Endodermal cell (in vitro differentiated cells): ENCODE results near the gene TSPO2. TPM values are rescaled to one million over a fixed set of nuclear protein-coding genes. Genes with fewer than 3 reads are reported as not detected.
A peak's percentile ranks its signal among the peaks of the same experiment; 100 is the strongest.

Experiments used
- DNase-seq: peaks from one replicate; pipeline ENCODE4 v3.0.0-alpha.2; 2017
- H3K27ac ChIP-seq: 2 replicates; pipeline ENCODE4 v1.5.1; 2013; ENCODE audit warnings: mild to moderate bottlenecking, low read depth, low read length, moderate library complexity
- H3K27me3 ChIP-seq: 2 replicates; pipeline ENCODE4 v1.6.1; 2013; ENCODE audit warnings: mild to moderate bottlenecking, low read length, moderate library complexity; ENCODE audit not compliant: insufficient read depth, control insufficient read depth, poor library complexity, severe bottlenecking
- H3K36me3 ChIP-seq: 2 replicates; pipeline ENCODE4 v1.7.0; 2013; ENCODE audit warnings: mild to moderate bottlenecking, low read length, moderate library complexity; ENCODE audit not compliant: control insufficient read depth, insufficient read depth
- H3K4me1 ChIP-seq: one replicate; pipeline ENCODE4 v1.7.0; 2013; ENCODE audit warnings: low read length; ENCODE audit not compliant: control insufficient read depth, insufficient read depth
- H3K4me3 ChIP-seq: 2 replicates; pipeline ENCODE4 v1.5.1; 2013; ENCODE audit warnings: mild to moderate bottlenecking, low read length, moderate library complexity
- H3K9ac ChIP-seq: 2 replicates; pipeline ENCODE4 v1.6.1; 2013; ENCODE audit warnings: mild to moderate bottlenecking, low read length, moderate library complexity; ENCODE audit not compliant: poor library complexity, severe bottlenecking; ENCODE audit errors: extremely low read depth
- H3K9me3 ChIP-seq: 2 replicates; pipeline ENCODE4 v1.6.1; 2013; ENCODE audit warnings: mild to moderate bottlenecking, low read length, moderate library complexity; ENCODE audit not compliant: control insufficient read depth
- H3K27ac Mint-ChIP-seq: 2 replicates; pipeline ENCODE4 v1.8.0; 2020; ENCODE audit warnings: mixed read lengths
- H3K27me3 Mint-ChIP-seq: 2 replicates; pipeline ENCODE4 v1.8.0; 2021; ENCODE audit warnings: mild to moderate bottlenecking, mixed read lengths; ENCODE audit not compliant: insufficient read depth
- H3K36me3 Mint-ChIP-seq: 2 replicates; pipeline ENCODE4 v1.8.0; 2020; ENCODE audit warnings: low read depth, mixed read lengths
- H3K4me1 Mint-ChIP-seq: 2 replicates; pipeline ENCODE4 v1.8.0; 2020; ENCODE audit warnings: mixed read lengths
- H3K4me3 Mint-ChIP-seq: 2 replicates; pipeline ENCODE4 v1.8.0; 2020; ENCODE audit warnings: mild to moderate bottlenecking, moderate library complexity, mixed read lengths
- H3K9me3 Mint-ChIP-seq: 2 replicates; pipeline ENCODE4 v1.8.0; 2020; ENCODE audit warnings: mild to moderate bottlenecking, mixed read lengths
- CTCF ChIP-seq: fragments of 200-600 bp; sonication (generic); conservative IDR thresholded peaks from 2 replicates; pipeline ENCODE4 v1.5.0; 2021; ENCODE audit warnings: antibody characterized with exemption, mild to moderate bottlenecking
- WGBS, 2 experiments: methylation state at CpG; one replicate each; pipeline versions ENCODE4 v1.1.5 to v1.1.7; 2013; ENCODE audit warnings: missing lambda C conversion rate in 2 of 2, mixed read lengths in 1 of 2; ENCODE audit not compliant: insufficient coverage in 1 of 2, insufficient read length in 1 of 2; 5-methylcytosine and 5-hydroxymethylcytosine counted together
- total RNA-seq, 2 donors: library from RNA; stranded (reverse); fragmentation: NEBNext Ultra II Directional in 1 of 2; extraction: Animal tissue kit (Norgen Biotek cat#: 25700) in 1 of 2; gene quantifications; 2 replicates in 1 of 2; 3 replicates in 1 of 2; pipeline ENCODE4 v1.2.1, GENCODE V29; 2021

The TSPO2 gene
- total RNA-seq, 2 donors from 2014 or later: not detected

GRCh38 chr6:40997234-40997957 is 44.9 kb upstream of the TSPO2 start:
- Mint-ChIP-seq H3K4me3 (peak overlapping the region; percentile 46), H3K4me1 (peaks cover 71% of the 10 kb centered on the region), H3K36me3 (no peaks in the 10 kb centered on the region), H3K27me3 (no peaks in the 10 kb centered on the region), H3K27ac (peak overlapping the region; percentile 100), H3K9me3 (no peaks in the 10 kb centered on the region)
- Histone ChIP-seq H3K27me3 (no peaks in the 10 kb centered on the region), H3K36me3 (no peaks in the 10 kb centered on the region), H3K9ac (peak overlapping the region; percentile 69), H3K4me3 (no peak overlapping the region), H3K9me3 (no peaks in the 10 kb centered on the region), H3K4me1 (peaks cover 19% of the 10 kb centered on the region), H3K27ac (peak overlapping the region; percentile 90)
- peak; percentile 94 for DNase-seq
- WGBS, 2 experiments: 0% methylated on average over 2 to 4 of the region's 4 CpGs
- TF ChIP-seq CTCF: no peak

- no peak overlapping the region for H3K27ac ChIP-seq
- no peaks in the 10 kb centered on the region for H3K27me3 ChIP-seq
- H3K9me3 ChIP-seq: no peaks in the 10 kb centered on the region
- Mint-ChIP-seq H3K4me3 (no peak overlapping the region), H3K27me3 (no peaks in the 10 kb centered on the region), H3K27ac (peak overlapping the region; percentile 85), H3K9me3 (no peaks in the 10 kb centered on the region), H3K4me1 (peaks cover 68% of the 10 kb centered on the region), H3K36me3 (no peaks in the 10 kb centered on the region)
- peaks cover 19% of the 10 kb centered on the region for H3K4me1 ChIP-seq
- no peak for DNase-seq
- H3K36me3 ChIP-seq: no peaks in the 10 kb centered on the region
- H3K9ac ChIP-seq: no peak overlapping the region
- no peak for TF ChIP-seq CTCF
- no peak overlapping the region for H3K4me3 ChIP-seq
- 88 to 94% methylated on average over 4 of the region's 4 CpGs for WGBS, 2 experiments
These were observed 43.6 kb upstream of the TSPO2 start for GRCh38 chr6:40998661-40999060.

- H3K4me1 ChIP-seq: peaks cover 19% of the 10 kb centered on the region
- no peaks in the 10 kb centered on the region for H3K9me3 Mint-ChIP-seq
- no peaks in the 10 kb centered on the region for H3K36me3 ChIP-seq
- no peaks in the 10 kb centered on the region for H3K27me3 Mint-ChIP-seq
- DNase-seq: peak; percentile 91
- peak; percentile 86 for TF ChIP-seq CTCF
- no peak overlapping the region for H3K4me3 ChIP-seq
- no peaks in the 10 kb centered on the region for H3K9me3 ChIP-seq
- H3K4me3 Mint-ChIP-seq: no peak overlapping the region
- H3K27ac ChIP-seq: no peak overlapping the region
- H3K27ac Mint-ChIP-seq: peak overlapping the region; percentile 85
- no peaks in the 10 kb centered on the region for H3K27me3 ChIP-seq
- H3K36me3 Mint-ChIP-seq: no peaks in the 10 kb centered on the region
- WGBS, 2 experiments: 41 to 54% methylated on average over 2 to 3 of the region's 3 CpGs
- H3K9ac ChIP-seq: no peak overlapping the region
- peaks cover 63% of the 10 kb centered on the region for H3K4me1 Mint-ChIP-seq
These were observed 42.7 kb upstream of the TSPO2 start for GRCh38 chr6:40999569-40999968.
